Effector CD8-positive, alpha-beta T cell (primary cell): ENCODE measurements around the gene ZNF282.

Source experiments
- DNase-seq: peaks from one replicate; lab custom pipeline; 2025; lab: John Stamatoyannopoulos, UW

The ZNF282 gene

GRCh38 chr7:149191851-149192250 lies 3.5 kb upstream of the ZNF282 start:
- no peak for DNase-seq

GRCh38 chr7:149194799-149195179 lies 557 bp upstream of the ZNF282 start:
- DNase-seq: no peak

GRCh38 chr7:149196151-149196704 lies 882 bp downstream of the ZNF282 start:
- DNase-seq: no peak

GRCh38 chr7:149196705-149197171 lies 1.4 kb downstream of the ZNF282 start:
- DNase-seq: no peak

GRCh38 chr7:149197675-149198074 lies 2.3 kb downstream of the ZNF282 start:
- no peak for DNase-seq

- DNase-seq: no peak
Observed at GRCh38 chr7:149198161-149198816, 2.9 kb downstream of the ZNF282 start.

- DNase-seq: no peak
Observed at GRCh38 chr7:149199234-149199995, 4.1 kb downstream of the ZNF282 start.

- DNase-seq: no peak
Observed at GRCh38 chr7:149202831-149203231, 7.5 kb downstream of the ZNF282 start.

- no peak for DNase-seq
Observed at GRCh38 chr7:149205690-149206381, 10.5 kb downstream of the ZNF282 start.

GRCh38 chr7:149207324-149208035 lies 12.1 kb downstream of the ZNF282 start:
- DNase-seq: no peak

GRCh38 chr7:149209518-149210269 lies 14.3 kb downstream of the ZNF282 start:
- DNase-seq: peak; percentile 35

GRCh38 chr7:149210551-149210950 lies 15.2 kb downstream of the ZNF282 start:
- DNase-seq: no peak

GRCh38 chr7:149214020-149214720 lies 18.8 kb downstream of the ZNF282 start:
- DNase-seq: no peak

GRCh38 chr7:149216402-149216801 lies 21.1 kb downstream of the ZNF282 start:
- DNase-seq: no peak

GRCh38 chr7:149217570-149217969 lies 22.2 kb downstream of the ZNF282 start:
- DNase-seq: no peak

GRCh38 chr7:149218469-149219420 lies 23.4 kb downstream of the ZNF282 start:
- no peak for DNase-seq

GRCh38 chr7:149220534-149220933 lies 25.2 kb downstream of the ZNF282 start:
- DNase-seq: no peak

- DNase-seq: no peak
Observed at GRCh38 chr7:149223176-149223575, 27.8 kb downstream of the ZNF282 start.

GRCh38 chr7:149223761-149224160 lies 28.4 kb downstream of the ZNF282 start:
- no peak for DNase-seq
